Psoas muscle (tissue), 8 donors: Measurements from ENCODE around the gene PIGQ. TPM values are rescaled to one million over a fixed set of nuclear protein-coding genes. Genes with fewer than 3 reads are reported as not detected.

ENCODE experiments used
- ATAC-seq, 4 donors: fragments of 200-7000 bp; cut with Tn5 transposase; one replicate each; pipeline ENCODE4 v1.9.1; 2020; ENCODE audit warnings: moderate library complexity in 3 of 4, mild to moderate bottlenecking in 2 of 4
- DNase-seq, 2 donors: peaks; one replicate each; pipeline ENCODE4 v3.0.0-alpha.2; 2020
- H3K27ac ChIP-seq: fragments of 200-600 bp; one replicate; pipeline ENCODE4 v1.8.0; 2022
- H3K27me3 ChIP-seq, 3 donors: fragments of 200-600 bp in 1 of 3; one replicate each; pipeline versions ENCODE4 v1.6.1 to v1.8.0; 2013 to 2022; ENCODE audit warnings: low read length in 2 of 3, mild to moderate bottlenecking in 2 of 3, moderate library complexity in 1 of 3; ENCODE audit not compliant: insufficient read depth in 3 of 3
- H3K36me3 ChIP-seq, 2 donors: fragments of 200-600 bp in 1 of 2; one replicate each; pipeline versions ENCODE4 v1.6.1 to v1.8.0; 2013 to 2022; ENCODE audit warnings: low read depth in 1 of 2, mild to moderate bottlenecking in 1 of 2, moderate library complexity in 1 of 2; ENCODE audit not compliant: insufficient read depth in 1 of 2
- H3K4me1 ChIP-seq: fragments of 200-600 bp; one replicate; pipeline ENCODE4 v1.8.0; 2022
- H3K4me3 ChIP-seq: fragments of 200-600 bp; one replicate; pipeline ENCODE4 v1.8.0; 2022; ENCODE audit warnings: mild to moderate bottlenecking
- H3K9me3 ChIP-seq: fragments of 200-600 bp; one replicate; pipeline ENCODE4 v1.8.0; 2022
- WGBS, 3 donors: extraction: QIAGEN DNeasy Blood & Tissue Kit; methylation state at CpG; one replicate each; pipeline versions ENCODE4 v1.1.6 to v1.1.7; 2013; 5-methylcytosine and 5-hydroxymethylcytosine counted together
- intact Hi-C, 2 donors: fragments of 100-400 bp; cut with DNase I; formaldehyde crosslinking; loops; one replicate each; pipeline versions ENCODE4 v1.11.0 to v1.14.2; 2022
- polyA plus RNA-seq, 3 donors: library from polyadenylated mRNA; stranded (reverse); fragments of 200-250 nt; gene quantifications; one replicate each; pipeline ENCODE4 v1.2.3, GENCODE V29; 2013
- total RNA-seq, 4 donors: library from RNA; stranded (reverse); fragmentation: NEBNext Ultra II Directional in 2 of 4; extraction: Animal tissue kit (Norgen Biotek cat#: 25700) in 2 of 4; gene quantifications; one replicate each; pipeline versions ENCODE4 v1.2.1 to v1.2.4, GENCODE V29; 2021 to 2023
- TF ChIP-seq, protein P1 (sequence below): fragments of 200-600 bp; IDR thresholded peaks from one replicate; pipeline ENCODE4 v1.8.0; 2022; ENCODE audit warnings: antibody characterized with exemption
- donor health status: healthy with polysubstance abuse.
- donor health status: DM: no; HTN: no; CAD: no; lungs with moderate emphysema.
- donor health status: Bipolar disorder and iron deficiency.
- donor health status: healthy.
- donor health status: DM: yes; HTN: yes; CAD: no.
- donor health status: DM: no; HTN: no; CAD: no.
- donor health status: DM: no; HTN: no; CAD: no.
- donor health status: DM: yes; HTN: yes; CAD: no.

PIGQ gene
- total and polyA plus RNA-seq, 7 donors, result 18.3 to 39.9 (median 26.3) TPM

DNA sequence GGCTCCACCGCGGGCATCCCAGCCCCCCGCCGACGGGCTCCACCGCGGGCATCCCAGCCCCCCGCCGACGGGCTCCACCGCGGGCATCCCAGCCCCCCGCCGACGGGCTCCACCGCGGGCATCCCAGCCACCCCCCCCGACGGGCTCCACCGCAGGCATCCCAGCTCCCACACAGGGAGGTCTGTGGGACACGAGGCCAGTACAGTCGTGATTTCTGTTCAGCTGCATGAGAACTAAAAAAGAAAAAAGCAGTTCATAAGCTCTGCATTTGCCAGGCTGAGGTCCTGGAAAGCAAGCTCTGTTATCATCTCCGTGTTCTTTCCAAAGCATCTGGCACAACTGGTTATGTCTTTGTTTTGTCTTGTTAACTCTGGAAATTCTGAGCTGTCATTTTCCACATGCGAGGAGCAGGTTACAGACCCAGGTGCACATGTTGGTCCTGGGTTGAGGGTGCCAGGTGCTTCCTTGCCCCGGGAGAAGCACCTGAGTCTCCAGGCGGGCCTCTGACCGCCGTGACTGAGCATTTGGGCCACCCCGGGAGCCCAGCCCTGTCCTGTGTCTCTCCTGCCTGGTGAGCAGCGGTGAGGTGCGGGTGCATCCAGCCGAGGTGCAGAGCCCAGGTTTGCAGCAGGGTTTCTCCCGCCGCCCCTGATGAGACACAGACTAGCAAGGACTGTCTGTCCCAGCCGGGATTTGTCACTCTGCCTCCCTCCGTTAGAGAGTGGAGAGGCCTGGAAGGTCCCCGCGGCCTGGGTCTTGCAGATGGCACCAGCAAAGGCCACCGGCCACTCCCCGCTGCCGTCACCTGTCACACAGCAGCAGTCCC is 51.1 kb downstream of the PIGQ start:
- no peaks in the 10 kb centered on the region for H3K27me3 ChIP-seq
- no peak for DNase-seq
- H3K36me3 ChIP-seq, result peaks cover 0 to 23% of the 10 kb centered on the region in 2 donors
- H3K4me1 ChIP-seq, result no peaks in the 10 kb centered on the region
- intact Hi-C loops, result no loop called here
- H3K4me3 ChIP-seq, result no peak overlapping the region
- WGBS, 3 donors, result 83 to 86% (median 85%) methylated on average over 30 to 41 of the region's 41 CpGs
- ATAC-seq, result no peak
- H3K9me3 ChIP-seq, result no peaks in the 10 kb centered on the region
- TF ChIP-seq, protein P1, sequence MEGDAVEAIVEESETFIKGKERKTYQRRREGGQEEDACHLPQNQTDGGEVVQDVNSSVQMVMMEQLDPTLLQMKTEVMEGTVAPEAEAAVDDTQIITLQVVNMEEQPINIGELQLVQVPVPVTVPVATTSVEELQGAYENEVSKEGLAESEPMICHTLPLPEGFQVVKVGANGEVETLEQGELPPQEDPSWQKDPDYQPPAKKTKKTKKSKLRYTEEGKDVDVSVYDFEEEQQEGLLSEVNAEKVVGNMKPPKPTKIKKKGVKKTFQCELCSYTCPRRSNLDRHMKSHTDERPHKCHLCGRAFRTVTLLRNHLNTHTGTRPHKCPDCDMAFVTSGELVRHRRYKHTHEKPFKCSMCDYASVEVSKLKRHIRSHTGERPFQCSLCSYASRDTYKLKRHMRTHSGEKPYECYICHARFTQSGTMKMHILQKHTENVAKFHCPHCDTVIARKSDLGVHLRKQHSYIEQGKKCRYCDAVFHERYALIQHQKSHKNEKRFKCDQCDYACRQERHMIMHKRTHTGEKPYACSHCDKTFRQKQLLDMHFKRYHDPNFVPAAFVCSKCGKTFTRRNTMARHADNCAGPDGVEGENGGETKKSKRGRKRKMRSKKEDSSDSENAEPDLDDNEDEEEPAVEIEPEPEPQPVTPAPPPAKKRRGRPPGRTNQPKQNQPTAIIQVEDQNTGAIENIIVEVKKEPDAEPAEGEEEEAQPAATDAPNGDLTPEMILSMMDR, result no peak
- no peak overlapping the region for H3K27ac ChIP-seq

DNA sequence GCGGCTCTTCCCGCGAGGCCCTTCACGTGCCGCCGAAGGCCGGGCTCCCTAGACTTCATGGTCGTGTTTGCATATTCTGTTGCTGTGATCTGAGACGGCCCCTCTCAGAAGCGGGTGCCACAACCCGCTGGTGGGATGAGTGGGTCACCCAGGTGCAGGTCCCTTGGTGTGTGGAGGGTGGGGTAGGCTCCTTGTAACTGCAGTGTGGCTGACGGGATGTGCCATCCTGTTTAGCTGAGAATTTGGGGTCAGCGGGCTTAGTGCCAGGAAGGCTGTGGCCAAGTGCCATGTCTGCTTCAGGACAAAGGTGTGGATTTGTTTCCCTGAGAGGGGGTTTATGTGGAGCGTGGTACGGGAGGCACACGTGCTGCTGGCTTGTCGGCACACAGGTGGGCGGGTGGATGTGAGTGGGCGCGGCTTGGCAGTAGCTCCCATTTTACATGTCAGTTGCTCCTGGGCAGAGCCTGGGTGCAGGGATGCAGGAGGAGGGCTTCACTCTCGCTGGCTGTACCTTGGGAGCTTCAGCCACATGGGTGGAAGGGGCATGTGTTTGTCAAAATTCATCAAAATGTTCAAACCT is 51.8 kb downstream of the PIGQ start:
- no peaks in the 10 kb centered on the region for H3K27me3 ChIP-seq
- H3K9me3 ChIP-seq, result no peaks in the 10 kb centered on the region
- no peak for DNase-seq
- no peak for ATAC-seq
- H3K27ac ChIP-seq, result no peak overlapping the region
- intact Hi-C loops, result no loop called here
- TF ChIP-seq, protein P1, result no peak
- no peak overlapping the region for H3K4me3 ChIP-seq
- WGBS, 3 donors, result 84 to 88% (median 87%) methylated on average over 21 of the region's 21 CpGs
- no peaks in the 10 kb centered on the region for H3K4me1 ChIP-seq
- H3K36me3 ChIP-seq, result peaks cover 0 to 30% of the 10 kb centered on the region in 2 donors

DNA sequence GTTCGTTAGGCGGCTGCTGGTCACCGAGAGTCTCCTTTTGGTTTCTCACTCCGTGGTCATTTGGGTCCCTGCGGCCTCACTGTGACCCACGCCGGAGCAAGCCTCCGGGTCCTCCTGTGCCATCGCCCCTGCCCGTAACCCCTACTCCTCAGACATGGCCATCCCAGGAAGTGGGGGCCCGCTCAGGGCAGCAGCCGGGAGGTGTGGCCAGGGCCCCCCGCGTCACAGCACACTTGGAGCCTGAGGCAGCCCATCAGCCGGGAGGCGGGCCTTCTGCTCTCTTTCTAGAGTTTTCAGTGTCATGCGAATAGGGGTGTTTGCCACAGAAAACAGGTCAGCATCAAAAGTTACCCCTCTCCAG is 53.1 kb downstream of the PIGQ start:
- TF ChIP-seq, protein P1, result no peak
- no peak for ATAC-seq
- no peak for DNase-seq
- H3K27me3 ChIP-seq, result no peaks in the 10 kb centered on the region
- peaks cover 0 to 23% of the 10 kb centered on the region in 2 donors for H3K36me3 ChIP-seq
- H3K4me1 ChIP-seq, result peaks cover 7% of the 10 kb centered on the region
- 94 to 95% (median 95%) methylated on average over 17 of the region's 17 CpGs for WGBS, 3 donors
- no peaks in the 10 kb centered on the region for H3K9me3 ChIP-seq
- no peak overlapping the region for H3K27ac ChIP-seq
- intact Hi-C loops, result no loop called here
- no peak overlapping the region for H3K4me3 ChIP-seq

DNA sequence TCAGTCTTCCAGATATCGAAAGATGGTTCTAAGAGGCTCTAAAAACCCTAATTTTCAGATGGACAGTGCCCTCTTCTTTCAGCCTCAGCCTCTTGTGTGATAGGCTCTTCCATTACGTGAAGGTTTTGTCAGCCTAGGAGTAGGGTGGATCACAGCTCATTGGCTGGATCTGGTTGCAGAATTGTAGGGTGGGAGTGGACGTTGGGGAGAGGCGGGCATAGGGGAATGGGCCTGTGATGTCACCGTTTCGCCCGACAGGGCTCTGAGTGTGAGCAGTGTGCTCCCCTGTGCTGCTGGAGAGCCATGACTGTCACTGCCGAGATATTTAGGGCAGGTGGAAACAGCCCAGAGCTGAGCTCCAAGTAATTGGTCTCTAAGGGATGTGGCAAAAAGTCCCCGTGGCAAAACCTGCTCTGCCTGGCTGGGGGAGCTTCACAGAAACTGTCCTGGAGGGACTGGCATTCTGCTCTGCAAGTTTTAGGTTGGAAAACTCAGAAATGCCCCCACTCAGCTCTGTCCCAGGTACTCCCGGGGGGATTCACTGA is 54.8 kb downstream of the PIGQ start:
- Histone ChIP-seq H3K27ac (no peak overlapping the region), H3K4me1 (peaks cover 11% of the 10 kb centered on the region), H3K36me3 (peaks cover 0 to 33% of the 10 kb centered on the region in 2 donors), H3K9me3 (no peaks in the 10 kb centered on the region), H3K27me3 (no peaks in the 10 kb centered on the region), H3K4me3 (no peak overlapping the region)
- DNase-seq (no peak), ATAC-seq (no peak)
- TF ChIP-seq, protein P1, result no peak
- intact Hi-C loops, result loop anchor here in 1 of 2 donors (5.0 kb wide), 1 partner anchor 32 kb away; the partner anchor contains the start of gene RAB40C
- 64 to 72% (median 65%) methylated on average over 10 of the region's 10 CpGs for WGBS, 3 donors
